NCI-H524 (cell line): ENCODE measurements around the gene MIPEP.
"Not testable (repeated sequence)": the region's sequence is repeated elsewhere in the genome, so short reads cannot be mapped to it uniquely, and the experiment has no call there.

Experiments used
- DNase-seq, 2 experiments: peaks; one replicate each; lab custom pipeline; 2025; lab: John Stamatoyannopoulos, UW

Gene MIPEP

DNA sequence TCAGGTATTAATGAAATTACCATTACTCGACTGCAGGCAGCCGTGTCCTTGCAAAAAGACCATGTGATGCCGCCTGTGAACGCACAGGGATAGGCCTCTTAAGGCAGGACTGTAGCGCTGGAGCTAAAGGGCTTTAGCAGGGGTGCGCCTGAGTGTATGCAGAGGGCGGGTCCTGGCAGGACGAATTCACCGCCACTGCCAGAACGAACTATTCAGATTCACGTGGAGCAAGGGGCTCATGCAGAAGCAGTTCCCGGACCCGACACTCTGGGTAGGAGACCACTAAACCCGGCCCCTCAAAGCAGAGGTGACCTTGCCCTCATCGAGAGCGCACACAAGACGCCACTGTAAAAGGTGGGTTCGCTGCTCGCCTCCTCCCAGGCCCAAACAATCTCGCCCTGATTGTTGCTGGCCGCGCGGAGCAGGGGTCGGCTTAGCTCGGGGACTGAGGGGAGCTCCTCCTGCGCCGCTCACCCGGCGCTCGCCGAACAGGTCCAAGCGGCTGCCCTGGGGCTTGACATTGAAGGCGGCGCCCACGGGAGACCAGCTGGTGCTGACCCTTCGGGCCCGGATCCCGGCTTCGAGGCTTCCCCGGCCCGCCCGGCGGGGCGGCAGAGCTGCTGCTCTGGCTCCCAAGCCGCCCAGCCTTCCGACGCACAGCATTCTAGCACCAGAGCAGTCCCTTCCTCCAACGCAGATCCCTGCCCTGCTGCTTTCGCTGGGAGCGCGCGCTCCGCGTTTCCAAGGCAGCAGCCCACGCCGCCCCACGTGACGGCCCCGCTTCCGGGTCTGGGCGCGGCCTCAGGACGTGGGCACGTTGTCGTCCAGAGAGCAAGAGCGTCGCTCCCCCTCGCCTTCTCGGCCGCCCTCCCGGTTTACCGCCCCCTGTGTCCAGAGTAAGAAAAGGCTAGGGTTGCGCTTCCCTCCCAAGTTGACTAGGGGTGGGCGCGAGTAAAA lies at the start of gene MIPEP:
Gene MIPEP (minus strand): TSS at position 743 of the 957 bp plus-strand sequence. CDS start 80 bp downstream, at position 663.
- peak; percentile 99 for DNase-seq

DNA sequence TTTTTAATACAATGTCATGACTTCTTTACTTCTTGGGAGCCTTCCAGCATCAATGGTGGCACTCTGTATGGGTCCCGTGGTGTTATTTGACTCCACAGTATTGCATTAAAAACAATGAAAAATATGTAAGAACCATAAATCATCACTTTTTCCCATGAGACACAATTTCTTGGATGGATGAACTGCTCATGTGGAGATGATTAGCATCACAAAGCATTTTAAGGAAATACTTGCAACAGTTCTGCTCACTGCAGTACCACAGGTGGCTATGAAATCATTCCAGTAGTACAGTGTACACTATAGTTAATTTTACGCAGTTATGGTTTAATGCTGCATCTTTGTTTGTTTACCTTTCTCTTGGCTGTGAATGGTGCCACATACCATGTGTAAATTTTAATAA lies 45.3 kb upstream of the MIPEP start:
- no peak for DNase-seq

DNA sequence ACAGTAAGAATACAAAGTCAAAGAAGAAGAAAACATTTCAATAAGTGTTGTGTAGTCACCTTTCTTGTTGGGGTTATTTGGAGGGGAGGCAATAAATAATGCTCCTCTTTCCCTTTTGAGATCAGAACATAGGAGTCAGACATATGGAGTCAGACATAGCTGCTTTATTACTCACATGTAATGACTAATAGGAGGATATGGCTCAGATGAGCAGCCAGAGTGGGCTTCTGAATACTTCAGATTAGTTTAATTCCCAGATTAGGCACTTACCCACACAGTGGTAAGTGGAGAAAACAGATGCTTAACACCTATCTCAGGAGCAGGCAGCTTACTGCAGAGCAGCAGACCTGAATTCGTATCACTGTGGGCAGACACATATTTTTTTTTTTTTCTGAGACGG lies 39.8 kb upstream of the MIPEP start:
- peak; percentile 97 to 100 for DNase-seq

DNA sequence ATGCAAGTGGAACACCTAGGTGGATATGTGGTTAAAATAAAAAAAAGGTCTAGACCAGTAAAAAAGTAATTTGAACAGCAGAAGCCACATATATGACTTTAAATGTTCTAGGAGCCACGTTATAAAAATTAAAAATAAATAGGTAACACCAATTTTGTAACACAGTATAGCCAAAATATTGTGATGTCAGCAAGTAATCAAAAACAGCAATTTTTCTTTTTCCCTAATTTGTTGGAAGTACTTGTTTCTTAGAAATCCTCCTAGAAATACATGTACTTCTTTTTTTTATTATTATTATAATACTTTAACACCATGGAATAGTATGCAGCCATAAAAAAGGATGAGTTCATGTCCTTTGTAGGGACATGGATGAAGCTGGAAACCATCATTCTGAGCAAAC lies 33.8 kb upstream of the MIPEP start:
- no peak for DNase-seq

DNA sequence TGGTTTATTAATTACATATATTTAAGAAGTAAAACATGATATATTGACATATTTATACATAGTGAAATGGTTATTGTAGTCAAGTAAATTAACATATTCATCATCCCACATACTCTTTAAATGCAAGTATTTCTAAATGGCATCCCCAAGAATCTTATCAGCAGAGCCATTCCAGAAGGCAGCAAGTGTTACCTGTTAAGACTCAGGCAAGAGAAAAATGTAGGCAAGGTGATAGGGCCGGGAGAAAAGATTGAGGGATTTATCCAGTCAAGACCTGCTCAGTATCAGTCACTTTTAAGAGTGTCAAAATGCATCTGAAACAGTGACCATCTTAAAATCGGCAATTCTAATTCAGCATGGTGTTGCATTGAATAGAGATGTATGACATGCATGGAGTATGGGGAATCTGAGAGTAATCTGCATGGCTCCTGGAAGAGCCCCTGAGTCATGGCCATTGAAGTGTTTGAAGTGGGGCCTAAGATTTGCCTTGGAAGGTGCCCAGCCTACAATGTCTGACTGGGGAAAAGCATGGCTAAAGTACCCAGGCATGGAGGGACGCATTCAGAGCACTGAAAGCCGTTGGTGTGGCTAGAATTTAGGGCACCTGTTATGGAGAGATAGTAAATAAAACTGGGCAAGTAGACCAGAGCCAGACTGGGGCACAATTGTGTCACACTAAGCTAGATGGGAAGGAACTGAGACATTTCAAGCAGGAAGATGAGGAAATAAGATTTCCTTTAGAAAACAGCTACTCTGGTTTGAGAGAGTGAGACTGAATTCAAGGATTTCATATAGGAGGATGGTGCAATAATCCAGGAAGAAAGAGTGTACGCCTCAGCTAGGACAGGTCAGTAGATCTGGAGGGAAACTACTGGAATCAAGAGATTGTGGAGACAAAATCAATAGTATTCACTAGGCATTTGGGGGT lies 33.1 kb upstream of the MIPEP start:
- peak in 1 of 2 experiments; percentile 13 for DNase-seq

DNA sequence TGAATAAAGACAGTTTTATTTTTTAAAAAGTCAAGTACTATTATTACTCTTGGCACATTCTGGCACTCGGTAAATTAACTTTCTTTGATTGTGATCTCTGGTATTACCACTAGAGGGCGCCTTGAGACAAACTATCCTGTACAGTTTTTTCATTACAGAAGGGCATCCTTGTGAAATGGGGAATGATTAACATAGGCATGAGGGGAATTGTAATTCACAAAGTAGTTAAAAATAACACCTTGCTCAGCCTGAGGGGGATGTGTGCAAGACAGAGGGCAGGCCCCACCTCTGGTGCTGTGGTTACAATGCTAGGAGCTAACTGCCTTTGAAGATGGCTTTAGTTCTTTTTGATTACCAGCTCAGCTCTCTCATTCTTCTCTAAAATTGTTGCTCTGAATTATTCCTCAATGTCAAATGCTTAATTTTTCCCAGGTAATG lies 32.3 kb upstream of the MIPEP start:
- DNase-seq: peak; percentile 23 to 80

DNA sequence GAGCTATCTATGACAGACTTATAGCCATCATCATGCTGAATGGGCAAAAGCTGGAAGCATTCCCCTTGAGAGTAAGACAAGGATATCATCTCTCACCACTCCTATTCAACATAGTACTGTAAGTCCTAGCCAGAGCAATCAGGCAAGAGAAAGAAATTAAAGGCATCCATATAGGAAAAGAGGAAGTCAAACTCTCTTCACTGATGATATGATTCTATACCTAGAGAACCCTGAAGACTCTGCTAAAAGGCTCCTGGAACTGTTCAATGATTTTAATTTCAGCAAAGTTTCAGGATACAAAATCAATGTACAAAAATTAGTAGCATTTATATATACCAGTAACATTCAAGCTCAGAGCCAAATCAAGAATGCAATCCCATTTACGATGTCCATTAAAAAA lies 29.8 kb upstream of the MIPEP start:
- DNase-seq: no peak

DNA sequence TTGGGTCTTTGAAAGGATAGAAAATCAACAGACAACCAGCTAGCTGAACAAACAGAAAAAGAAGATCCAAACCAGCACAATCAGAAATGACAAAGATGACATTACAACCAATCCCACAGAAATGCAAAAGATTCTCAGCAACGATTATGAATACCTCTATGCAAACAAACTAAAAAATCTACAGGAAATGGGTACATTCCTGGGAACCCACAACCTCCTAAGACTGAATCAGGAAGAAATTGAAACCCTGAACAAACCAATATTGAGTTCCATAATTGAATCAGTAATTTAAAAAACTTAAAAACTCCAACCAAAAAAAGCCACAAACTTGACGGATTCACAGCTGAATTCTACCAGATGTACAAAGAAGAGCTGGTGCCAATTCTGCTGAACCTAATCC lies 29.0 kb upstream of the MIPEP start:
- no peak for DNase-seq

DNA sequence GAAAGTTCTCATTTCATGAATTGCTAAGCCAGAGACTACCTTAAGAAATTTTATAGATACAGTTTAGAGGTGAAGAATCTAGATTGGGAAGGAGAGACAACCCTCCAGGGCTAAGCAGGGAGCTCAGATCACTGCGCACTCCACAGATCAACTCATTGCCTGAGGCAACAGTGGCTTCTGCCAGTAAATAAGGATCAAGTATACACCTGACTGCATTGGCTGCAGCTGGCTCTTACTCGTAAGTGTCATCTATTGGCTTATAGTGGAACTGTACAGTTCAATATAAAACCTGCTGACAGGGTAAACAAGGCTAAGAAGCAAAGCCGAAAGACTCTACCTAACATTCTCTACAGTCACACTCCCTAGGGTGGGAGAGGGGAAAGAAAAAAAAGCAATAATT lies 26.1 kb upstream of the MIPEP start:
- DNase-seq: peak in 1 of 2 experiments; percentile 68

DNA sequence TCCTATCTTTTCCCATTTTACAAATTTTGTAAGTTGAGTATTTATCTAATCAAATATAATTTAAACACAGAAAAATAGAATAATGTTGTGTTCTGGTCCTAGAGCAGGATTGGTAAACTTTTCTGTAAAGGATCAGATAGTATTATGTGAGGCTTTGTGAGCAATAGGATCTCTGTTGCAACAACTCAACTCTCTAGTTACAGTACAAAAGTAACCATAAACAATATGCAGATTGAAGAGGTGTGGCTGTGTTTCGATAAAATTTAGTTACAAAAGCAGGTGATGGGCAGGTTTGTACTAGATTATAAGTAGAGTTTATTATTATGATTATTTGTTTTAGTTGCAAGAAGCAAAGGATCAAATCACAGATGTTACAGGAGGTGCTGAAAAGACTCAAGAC lies 23.3 kb upstream of the MIPEP start:
- no peak for DNase-seq

DNA sequence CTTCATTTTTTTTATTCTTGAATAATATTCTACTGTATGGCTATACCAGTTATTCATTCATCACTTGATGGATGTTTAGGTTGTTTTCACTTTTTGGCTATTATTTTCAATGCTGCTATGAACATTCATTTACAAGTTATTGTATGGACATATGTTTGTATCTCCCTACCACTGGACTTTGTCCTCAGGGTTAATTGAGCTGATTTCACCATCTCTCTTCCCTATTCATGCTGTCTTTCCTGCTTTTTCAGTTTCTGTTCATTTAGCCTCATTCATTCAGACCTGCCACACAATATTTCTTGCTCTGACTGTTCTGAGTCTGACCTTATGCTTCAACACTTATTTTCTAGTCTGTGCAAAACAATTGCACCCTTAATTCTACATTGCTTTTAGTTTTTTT lies 20.4 kb upstream of the MIPEP start:
- DNase-seq: no peak

DNA sequence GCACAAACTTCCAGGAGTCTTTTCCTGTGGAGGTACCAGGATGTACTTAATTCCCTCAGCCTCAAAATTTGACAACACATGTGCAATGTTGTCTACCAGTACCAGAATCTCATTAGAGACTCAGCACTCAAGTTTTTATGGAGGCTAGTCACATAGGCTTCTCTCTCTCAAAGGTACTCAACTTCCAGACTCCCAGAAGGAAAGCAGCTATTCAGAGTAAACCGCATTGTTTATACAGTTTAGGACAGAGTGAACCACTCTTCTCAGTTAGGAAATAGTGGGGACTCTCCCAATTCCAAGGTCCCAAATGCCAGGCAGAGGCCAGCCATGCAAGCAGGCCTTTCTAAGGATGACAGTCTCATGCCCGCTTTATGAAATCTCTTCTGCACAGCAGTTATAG lies 16.6 kb upstream of the MIPEP start:
- DNase-seq: no peak

DNA sequence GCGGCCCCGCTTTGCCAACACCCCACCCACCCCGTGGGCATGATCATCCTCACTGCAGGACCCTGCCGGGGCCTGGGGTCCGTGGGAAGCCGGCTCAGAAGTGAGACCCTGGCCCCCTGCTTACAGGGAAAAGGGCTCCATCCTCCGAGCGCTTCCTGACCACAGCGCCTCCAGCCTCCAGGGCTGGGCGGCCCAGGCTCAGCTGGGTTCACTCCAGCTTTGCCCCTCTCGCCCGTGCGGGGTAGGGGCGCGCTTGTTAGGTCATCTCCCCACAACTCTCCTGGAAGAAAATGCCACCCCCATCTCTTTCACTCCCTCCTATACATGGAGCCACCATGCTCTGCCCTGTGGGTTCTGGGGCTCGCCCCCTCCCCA lies 14.7 kb upstream of the MIPEP start:
- DNase-seq: no peak

DNA sequence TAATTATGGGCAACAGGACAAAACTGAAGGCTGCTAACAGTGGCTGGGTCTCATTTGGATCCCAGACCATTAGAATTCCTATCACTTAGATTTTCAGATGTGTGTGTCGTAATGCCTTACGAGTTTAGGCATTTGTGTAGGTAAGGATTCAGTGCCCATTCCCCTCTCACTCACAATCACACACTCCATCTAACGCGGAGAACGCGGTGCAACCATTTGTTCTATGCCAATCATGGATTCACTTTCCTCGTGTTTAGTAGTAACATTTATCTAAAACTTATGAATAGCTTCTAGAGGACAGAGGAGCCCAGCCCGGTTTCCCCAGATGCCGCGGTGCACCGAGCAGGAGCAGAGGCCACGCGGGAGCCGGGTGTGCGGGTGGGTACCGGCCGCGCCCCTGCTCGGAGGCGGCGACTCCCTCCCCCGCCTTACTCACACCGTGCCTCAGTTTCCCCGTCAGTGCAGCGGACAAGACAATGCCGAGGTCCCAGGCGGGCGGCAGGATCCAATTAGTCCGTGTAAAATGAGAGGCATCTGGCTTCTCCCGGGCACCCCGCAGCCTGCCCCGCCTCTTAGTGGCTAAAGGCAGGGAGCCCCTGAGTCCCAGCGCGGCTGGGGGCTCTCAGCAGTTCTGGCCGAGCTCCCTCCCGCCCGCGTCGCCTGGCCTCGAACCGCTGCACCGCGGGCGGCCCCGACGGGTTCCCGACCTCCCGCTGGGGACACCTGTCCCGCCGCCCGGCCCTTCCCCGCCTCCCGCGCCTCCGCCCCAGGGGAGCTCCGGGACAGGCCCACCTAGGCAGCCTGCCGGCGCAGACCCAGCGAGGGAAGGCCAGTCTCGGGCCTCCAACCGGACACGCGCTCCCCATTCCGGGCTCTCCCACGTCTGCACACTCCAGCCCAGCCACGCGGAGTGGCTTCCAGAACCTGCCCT lies 14.0 kb upstream of the MIPEP start:
- DNase-seq: no peak

DNA sequence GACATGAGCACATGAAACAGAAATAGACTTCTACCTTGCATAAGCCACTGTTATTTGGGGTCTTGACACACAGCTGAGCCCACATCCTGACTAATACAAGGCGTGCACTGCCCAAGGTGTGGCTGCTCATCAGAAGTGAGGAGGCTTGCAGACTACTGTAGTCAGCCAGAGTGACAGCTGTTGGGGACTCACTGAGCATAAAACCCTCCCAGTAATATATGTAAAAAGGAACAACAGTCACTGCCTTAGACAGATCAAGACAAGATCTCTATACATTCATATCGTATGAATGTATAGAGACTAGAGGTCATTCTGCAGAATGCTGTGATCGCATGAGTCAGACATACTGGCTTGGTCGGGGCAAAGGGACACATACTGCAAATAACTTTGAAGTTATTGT lies 12.2 kb upstream of the MIPEP start:
- no peak for DNase-seq

DNA sequence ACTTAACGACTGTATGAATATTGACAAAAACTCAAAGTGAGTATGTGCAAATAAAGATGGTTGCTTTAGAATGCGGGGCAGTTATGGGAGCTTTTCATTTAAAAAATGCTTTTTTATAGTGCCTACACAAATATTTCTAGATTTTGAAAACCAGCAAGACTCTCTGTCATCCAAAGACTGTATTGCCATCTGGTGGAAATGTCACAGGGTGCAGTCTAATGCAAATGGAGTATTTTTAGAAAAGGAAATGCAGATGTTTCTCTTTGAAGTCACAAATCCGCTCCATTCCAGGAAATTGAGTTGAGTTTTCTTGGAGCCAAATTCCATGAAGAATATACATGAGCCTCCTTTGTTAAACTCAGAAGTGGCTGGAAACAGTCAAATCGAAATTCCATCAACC lies 10.4 kb upstream of the MIPEP start:
- peak in 1 of 2 experiments; percentile 57 for DNase-seq

DNA sequence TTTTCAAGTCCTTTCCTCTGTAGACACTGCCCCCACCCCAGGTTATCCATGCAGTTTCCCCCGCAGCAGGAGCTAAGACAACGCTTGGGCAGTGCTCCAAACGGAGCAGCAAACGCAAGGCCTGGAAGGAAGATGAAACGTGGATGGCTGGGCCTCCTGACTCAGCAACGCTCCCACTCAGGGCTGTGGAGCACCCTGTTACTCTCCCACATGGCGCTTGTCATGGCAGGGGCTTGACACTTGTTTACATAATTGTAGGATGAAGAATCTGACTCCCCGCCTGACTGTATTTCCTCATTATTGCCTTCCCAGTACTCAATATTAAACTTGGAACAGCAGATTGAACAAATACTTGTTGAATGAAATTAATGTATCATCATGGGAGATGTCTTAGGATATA lies 8.9 kb upstream of the MIPEP start:
- DNase-seq: no peak

DNA sequence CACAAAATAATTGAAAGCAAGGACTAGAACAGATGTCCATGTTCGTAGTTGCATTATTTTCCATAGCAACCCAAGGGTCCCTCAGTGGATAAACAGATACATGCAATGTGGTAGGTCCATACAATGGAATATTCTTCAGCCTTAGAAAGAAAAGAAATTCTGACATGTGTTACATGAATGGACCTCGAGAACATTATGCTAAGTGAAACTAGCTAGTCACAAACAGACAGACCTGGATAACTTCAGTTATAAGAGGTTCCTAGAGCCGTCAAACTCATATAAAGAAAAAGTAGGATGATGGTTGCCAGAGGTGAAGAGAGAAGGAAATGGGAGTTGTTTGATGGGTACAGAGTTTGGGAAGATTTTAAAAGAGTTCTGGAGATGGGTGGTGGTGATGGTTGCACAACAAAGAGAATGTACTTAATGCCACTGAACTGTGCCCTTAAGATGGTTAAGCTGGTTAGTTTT lies 8.3 kb upstream of the MIPEP start, which contains the start of gene C1QTNF9B:
Gene C1QTNF9B (minus strand): TSS at position 51 of the 468 bp plus-strand sequence.
- DNase-seq: not testable (repeated sequence)

DNA sequence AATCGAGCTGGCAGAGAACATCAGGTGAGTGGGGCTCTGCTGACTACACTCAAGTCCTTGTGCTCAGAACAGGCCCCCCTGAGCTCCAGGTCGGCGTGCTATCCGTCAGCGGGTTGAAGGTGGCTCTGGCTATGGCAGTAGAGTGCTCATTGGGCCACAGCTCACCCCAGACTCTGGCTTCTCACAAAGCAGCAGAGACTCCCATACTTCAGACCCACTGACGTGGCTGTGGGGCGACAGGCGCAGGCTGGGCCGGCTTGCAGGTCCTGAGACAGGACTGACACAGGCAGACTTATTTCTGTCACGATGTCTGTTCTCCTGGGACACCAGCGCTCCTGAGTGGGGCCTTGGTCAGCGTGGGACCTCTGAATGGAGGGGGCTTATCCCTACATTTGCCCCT lies 5.5 kb upstream of the MIPEP start:
- not testable (repeated sequence) for DNase-seq

DNA sequence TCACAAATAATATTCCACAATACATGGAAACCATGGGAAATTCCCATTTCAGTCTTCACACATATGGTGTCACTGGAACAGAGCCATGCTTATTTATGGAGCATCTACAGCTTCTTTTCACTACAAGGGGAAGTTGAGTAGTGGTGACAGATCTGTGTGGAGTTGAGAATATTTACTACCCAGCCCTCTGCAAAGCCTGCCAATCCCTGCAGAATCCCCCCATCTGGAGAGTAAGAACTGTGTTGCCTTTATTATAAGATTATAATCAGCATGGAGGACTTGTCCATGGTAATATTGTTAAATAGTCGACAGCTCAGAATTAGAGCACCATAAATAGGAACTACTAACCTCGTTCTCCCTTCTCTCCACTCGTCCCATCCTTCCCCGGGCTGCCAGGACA lies 4.6 kb upstream of the MIPEP start:
- not testable (repeated sequence) for DNase-seq
